ES-I3 (cell line): ENCODE data around the gene NRSN2.
"Not testable (repeated sequence)": the region's sequence is repeated elsewhere in the genome, so short reads cannot be mapped to it uniquely, and the experiment has no call there.

Experiments used
- H3K36me3 ChIP-seq: 2 replicates; pipeline ENCODE4 v1.6.1; 2013; ENCODE audit warnings: mild to moderate bottlenecking, low read length, control low read depth, moderate library complexity; ENCODE audit not compliant: insufficient read depth
- H3K4me1 ChIP-seq: 2 replicates; pipeline ENCODE4 v1.6.1; 2013; ENCODE audit warnings: mild to moderate bottlenecking, control low read depth, low read length; ENCODE audit not compliant: insufficient read depth
- H3K9ac ChIP-seq: 2 replicates; pipeline ENCODE4 v1.6.1; 2013; ENCODE audit warnings: low read depth, mild to moderate bottlenecking, low read length, moderate library complexity
- H3K9me3 ChIP-seq: 2 replicates; pipeline ENCODE4 v1.6.1; 2013; ENCODE audit warnings: mild to moderate bottlenecking, low read length, moderate library complexity; ENCODE audit not compliant: control insufficient read depth, insufficient read depth

The NRSN2 gene

DNA sequence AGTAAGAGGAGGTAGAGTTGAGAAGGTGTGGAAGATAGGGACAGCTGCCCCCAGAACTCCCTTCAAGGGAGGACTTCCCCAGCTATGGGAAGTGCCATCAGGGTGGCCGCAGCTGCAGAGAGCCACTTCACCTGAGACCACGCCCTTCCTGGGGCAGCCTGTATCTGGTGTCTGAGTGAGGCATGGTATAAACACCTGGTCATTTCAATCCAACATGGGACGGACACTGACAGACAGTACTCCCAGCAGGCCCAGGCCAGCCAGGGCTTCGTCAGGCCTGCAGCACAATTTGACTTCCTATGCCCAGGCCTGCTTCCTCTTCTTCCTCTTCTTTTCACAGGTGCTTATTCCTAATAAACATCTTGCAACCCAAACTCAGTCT, 17.1 kb upstream of the NRSN2 start:
- peaks cover 11% of the 10 kb centered on the region for H3K4me1 ChIP-seq
- H3K9ac ChIP-seq, result no peak overlapping the region
- H3K36me3 ChIP-seq, result no peaks in the 10 kb centered on the region
- H3K9me3 ChIP-seq, result no peaks in the 10 kb centered on the region

GRCh38 chr20:330233-331149, 16.4 kb upstream of the NRSN2 start:
- no peak overlapping the region for H3K9ac ChIP-seq
- no peaks in the 10 kb centered on the region for H3K9me3 ChIP-seq
- no peaks in the 10 kb centered on the region for H3K36me3 ChIP-seq
- peaks cover 11% of the 10 kb centered on the region for H3K4me1 ChIP-seq

GRCh38 chr20:334578-334977, 12.3 kb upstream of the NRSN2 start:
- H3K9ac ChIP-seq, result no peak overlapping the region
- no peaks in the 10 kb centered on the region for H3K36me3 ChIP-seq
- no peaks in the 10 kb centered on the region for H3K9me3 ChIP-seq
- peaks cover 6% of the 10 kb centered on the region for H3K4me1 ChIP-seq

- H3K4me1 ChIP-seq, H3K9me3 ChIP-seq, H3K9ac ChIP-seq, H3K36me3 ChIP-seq: not testable (repeated sequence)
Observed at GRCh38 chr20:336040-336439, 10.9 kb upstream of the NRSN2 start.

GRCh38 chr20:341682-342081, 5.2 kb upstream of the NRSN2 start:
- Histone ChIP-seq H3K36me3 (no peaks in the 10 kb centered on the region), H3K4me1 (peaks cover 4% of the 10 kb centered on the region; the same call in 1 of the 2 replicates), H3K9me3 (no peaks in the 10 kb centered on the region), H3K9ac (no peak overlapping the region)

DNA sequence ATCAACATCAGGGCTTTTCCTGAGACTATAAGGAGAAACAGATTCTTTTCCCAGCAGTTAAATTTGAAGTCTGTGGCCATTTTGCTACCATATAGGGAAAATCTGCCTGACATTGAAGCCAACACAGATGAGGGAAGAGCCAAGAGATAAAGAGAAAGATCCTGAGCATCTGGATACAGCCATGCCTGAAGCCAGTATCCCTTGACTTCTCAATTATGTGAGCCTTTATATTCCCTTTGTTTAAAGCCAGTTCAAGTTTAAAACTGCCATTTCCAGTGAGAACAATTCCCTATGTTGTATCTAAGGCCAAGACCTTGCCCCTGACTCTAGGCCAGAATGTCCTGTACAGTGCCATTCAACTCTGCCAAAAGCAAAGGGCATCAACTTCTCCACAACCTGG, 3.8 kb upstream of the NRSN2 start:
- Histone ChIP-seq H3K4me1 (peaks cover 4% of the 10 kb centered on the region; the same call in 1 of the 2 replicates), H3K36me3 (no peaks in the 10 kb centered on the region), H3K9ac (no peak overlapping the region), H3K9me3 (no peaks in the 10 kb centered on the region)

DNA sequence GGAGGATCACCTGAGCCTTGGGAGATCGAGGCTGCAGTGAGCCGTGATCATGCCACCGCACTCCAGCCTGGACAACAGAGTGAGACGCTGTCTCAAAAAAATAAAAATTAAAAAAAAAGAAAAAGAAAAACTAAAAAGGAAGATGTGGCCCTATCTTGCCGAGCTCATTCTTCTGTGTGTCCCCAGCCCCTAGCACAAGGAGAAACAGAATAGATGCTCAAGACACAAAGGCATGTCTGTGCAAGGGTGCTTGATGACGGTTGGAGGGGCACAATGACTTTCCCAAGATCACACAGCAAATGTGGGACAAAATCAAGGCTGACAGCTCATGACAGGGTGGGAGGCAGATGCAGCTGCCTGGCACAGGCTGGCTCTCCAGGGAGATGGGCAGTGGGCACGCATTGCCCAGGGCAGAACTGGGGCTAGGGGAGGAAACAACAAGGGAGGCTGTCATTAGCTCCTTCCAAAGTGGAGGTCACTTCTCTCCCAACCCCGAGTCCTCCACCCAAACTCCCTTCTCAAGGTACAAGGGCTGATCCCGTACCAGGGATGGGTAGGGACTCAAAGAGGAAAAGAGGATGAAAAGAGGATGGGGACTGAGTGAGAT, 775 bp upstream of the NRSN2 start:
- Histone ChIP-seq H3K4me1 (peaks cover 4% of the 10 kb centered on the region; the same call in 1 of the 2 replicates), H3K9me3 (no peaks in the 10 kb centered on the region), H3K9ac (peak overlapping the region; percentile 79; the same call in 1 of the 2 replicates), H3K36me3 (no peaks in the 10 kb centered on the region)

- H3K36me3 ChIP-seq, result no peaks in the 10 kb centered on the region
- H3K4me1 ChIP-seq, result peaks cover 4% of the 10 kb centered on the region; the same call in 1 of the 2 replicates
- H3K9me3 ChIP-seq, result no peaks in the 10 kb centered on the region
- H3K9ac ChIP-seq, result peak overlapping the region; percentile 79; the same call in 1 of the 2 replicates
Observed at GRCh38 chr20:347317-347639, 367 bp downstream of the NRSN2 start.

- Histone ChIP-seq H3K9me3 (no peaks in the 10 kb centered on the region), H3K9ac (peak overlapping the region; percentile 79), H3K36me3 (no peaks in the 10 kb centered on the region), H3K4me1 (peaks cover 4% of the 10 kb centered on the region; the same call in 1 of the 2 replicates)
Observed at GRCh38 chr20:347640-348484, 951 bp downstream of the NRSN2 start.

- Histone ChIP-seq H3K9ac (no peak overlapping the region), H3K9me3 (no peaks in the 10 kb centered on the region), H3K36me3 (no peaks in the 10 kb centered on the region), H3K4me1 (peaks cover 4% of the 10 kb centered on the region; the same call in 1 of the 2 replicates)
Observed at GRCh38 chr20:348972-349841, 2.3 kb downstream of the NRSN2 start.

- H3K9ac ChIP-seq, result no peak overlapping the region
- H3K36me3 ChIP-seq, result no peaks in the 10 kb centered on the region
Observed at GRCh38 chr20:353166-353565, 6.3 kb downstream of the NRSN2 start.

DNA sequence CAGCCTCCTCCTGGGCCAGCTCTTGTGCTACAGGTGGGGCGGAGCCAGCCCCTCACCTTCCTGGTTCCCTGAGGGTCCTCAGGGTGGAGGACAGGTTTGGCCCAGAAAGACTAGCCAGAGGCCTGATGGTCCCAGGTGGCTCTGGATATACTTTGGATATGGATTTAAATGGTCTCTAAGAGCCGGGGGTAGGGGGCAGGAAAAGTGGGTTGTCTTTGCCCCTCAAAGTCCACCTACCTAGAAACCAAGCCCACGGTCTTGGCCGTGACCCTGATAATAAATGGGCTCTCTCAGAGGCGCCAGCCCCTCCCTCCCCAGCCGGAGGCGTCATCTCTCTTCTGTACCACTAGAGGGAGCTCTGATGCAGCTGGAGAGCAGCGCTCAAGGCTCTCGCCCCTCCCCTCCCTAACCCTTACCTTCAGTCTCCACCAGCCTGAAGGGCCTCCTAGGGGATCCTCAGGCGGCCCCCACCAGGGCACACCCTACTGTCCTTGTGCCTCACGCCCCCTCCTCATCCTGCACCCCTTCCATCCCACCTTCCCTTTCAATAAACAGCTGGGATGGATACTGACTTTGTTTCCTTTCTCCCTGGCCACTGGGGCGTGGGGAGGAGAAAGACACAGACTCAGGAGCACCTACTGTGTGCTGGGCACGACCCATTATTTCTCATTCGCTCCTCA, 7.5 kb downstream of the NRSN2 start:
- Histone ChIP-seq H3K4me1 (0 out of 2 replicates have a peak, but pooled peaks cover 2% of the 10 kb centered on the region), H3K36me3 (no peaks in the 10 kb centered on the region), H3K9me3 (no peaks in the 10 kb centered on the region), H3K9ac (no peak overlapping the region)

More at GRCh38 chr20:353166-353565, 6.3 kb downstream of the NRSN2 start:
- Histone ChIP-seq H3K4me1 (no peaks in the 10 kb centered on the region; the same call in 1 of the 2 replicates), H3K9me3 (no peaks in the 10 kb centered on the region)

GRCh38 chr20:356154-356553, 9.2 kb downstream of the NRSN2 start:
- H3K9ac ChIP-seq, H3K9me3 ChIP-seq, H3K36me3 ChIP-seq: not testable (repeated sequence)
- H3K4me1 ChIP-seq, result peaks cover 12% of the 10 kb centered on the region
